SW 1271 (cell line): ENCODE data around the gene RAD51B.

Source experiments
- DNase-seq, 2 experiments: peaks; one replicate each; lab custom pipeline; 2025; lab: John Stamatoyannopoulos, UW

The RAD51B gene

GRCh38 chr14:68774771-68775613 lies 955.4 kb downstream of the RAD51B start:
- no peak for DNase-seq

- DNase-seq, result peak in 1 of 2 experiments; percentile 18
Observed at GRCh38 chr14:68775614-68776126, 956.1 kb downstream of the RAD51B start.

- no peak for DNase-seq
Observed at GRCh38 chr14:68777644-68778043, 958.1 kb downstream of the RAD51B start.
